A549 (cell line): ENCODE results near the gene HPGDS. TPM values are rescaled to one million over a fixed set of nuclear protein-coding genes. Genes with fewer than 3 reads are reported as not detected.
"Not testable (repeated sequence)": the region's sequence is repeated elsewhere in the genome, so short reads cannot be mapped to it uniquely, and the experiment has no call there.

Experiments
- ATAC-seq, 2 experiments: fragments of 200-7000 bp in 1 of 2; fragments of >200 bp in 1 of 2; cut with Nextera tagmentation in 1 of 2; cut with Tn5 transposase in 1 of 2; 3 replicates each; pipeline versions ENCODE4 v1.8.0 to v1.9.1; 2018 to 2020; ENCODE audit warnings: mild to moderate bottlenecking in 1 of 2, moderate library complexity in 1 of 2
- CTCF ChIA-PET: fragments of 300-600 bp; sonication (Branson Sonifier 250); formaldehyde crosslinking; extraction: SDS; loops from one replicate; lab custom pipeline; 2021; ENCODE audit warnings: antibody characterized with exemption, inconsistent platforms; lab: Yijun Ruan, JAX
- POLR2A ChIA-PET: fragments of 350-600 bp; formaldehyde crosslinking; extraction: SDS; loops from one replicate; lab custom pipeline; 2021; ENCODE audit warnings: antibody characterized with exemption, inconsistent platforms; lab: Yijun Ruan, JAX
- DNase-seq, 2 experiments: peaks; one replicate each; pipeline versions ENCODE4 v3.0.0 to v3.0.0-alpha.2; 2011 to 2016; ENCODE audit warnings: low read depth in 1 of 2, low spot score in 1 of 2
- FAIRE-seq: peaks from 2 replicates; lab custom pipeline; 2011; peaks lifted over from hg19 to GRCh38; lab: Jason Lieb, UNC
- H3K27ac ChIP-seq, 2 experiments: fragments of >200 bp; sonication (Bioruptor Twin); formaldehyde crosslinking; 3 replicates each; pipeline ENCODE4 v1.5.1; 2016 to 2017
- H3K4me1 ChIP-seq: fragments of >200 bp; sonication (Bioruptor Twin); formaldehyde crosslinking; 3 replicates; pipeline ENCODE4 v1.6.1; 2016
- H3K4me2 ChIP-seq: fragments of >200 bp; sonication (Bioruptor Twin); formaldehyde crosslinking; 3 replicates; pipeline ENCODE4 v1.6.1; 2016
- H3K4me3 ChIP-seq: fragments of >200 bp; sonication (Bioruptor Twin); formaldehyde crosslinking; 3 replicates; pipeline ENCODE4 v1.5.1; 2016
- H3K9me3 ChIP-seq: fragments of >200 bp; sonication (Bioruptor Twin); formaldehyde crosslinking; 3 replicates; pipeline ENCODE4 v1.6.1; 2016
- BHLHE40 ChIP-seq: IDR thresholded peaks from 2 replicates; pipeline ENCODE4 v1.6.1; 2012; ENCODE audit warnings: low read depth, low read length, inconsistent platforms
- CHD4 ChIP-seq: fragments of 200-600 bp; sonication (generic); IDR thresholded peaks from 2 replicates; pipeline ENCODE4 v1.6.1; 2016; ENCODE audit warnings: antibody characterized with exemption, mild to moderate bottlenecking, borderline replicate concordance
- EHF ChIP-seq: fragments of 250-450 bp; sonication (Bioruptor Pico); IDR thresholded peaks from 2 replicates; pipeline ENCODE4 v1.5.0; 2020; ENCODE audit warnings: mild to moderate bottlenecking
- EP300 ChIP-seq, 2 experiments: fragments of >200 bp; sonication (Bioruptor Twin); formaldehyde crosslinking; IDR thresholded peaks; 2 replicates in 1 of 2; 3 replicates in 1 of 2; pipeline ENCODE4 v1.6.1; 2016 to 2017
- ESRRA ChIP-seq: fragments of 150-350 bp; IDR thresholded peaks from 2 replicates; pipeline ENCODE4 v1.6.1; 2014; ENCODE audit warnings: mild to moderate bottlenecking, low read length, borderline replicate concordance
- FOSL2 ChIP-seq, 2 experiments: fragments of 450-650 bp in 1 of 2; fragments of >200 bp in 1 of 2; sonication (Bioruptor Twin) in 1 of 2; formaldehyde crosslinking; IDR thresholded peaks; 2 replicates each; pipeline versions ENCODE4 v1.5.0 to v1.6.1; 2016 to 2020; ENCODE audit warnings: mild to moderate bottlenecking in 1 of 2, moderate library complexity in 1 of 2
- HDAC2 ChIP-seq: fragments of 200-600 bp; sonication (generic); IDR thresholded peaks from 2 replicates; pipeline ENCODE4 v1.6.1; 2016
- HOXB5 ChIP-seq: fragments of 250-450 bp; sonication (Bioruptor Pico); IDR thresholded peaks from 2 replicates; pipeline ENCODE4 v1.5.0; 2020; ENCODE audit warnings: mild to moderate bottlenecking, moderate library complexity
- KDM1A ChIP-seq: fragments of 200-600 bp; sonication (generic); IDR thresholded peaks from 2 replicates; pipeline ENCODE4 v1.6.1; 2016; ENCODE audit warnings: low read depth, mild to moderate bottlenecking
- KDM5A ChIP-seq: fragments of 200-600 bp; sonication (generic); IDR thresholded peaks from 2 replicates; pipeline ENCODE4 v1.6.1; 2016; ENCODE audit warnings: antibody characterized with exemption, mild to moderate bottlenecking
- MAFK ChIP-seq: fragments of 450-650 bp; IDR thresholded peaks from 2 replicates; pipeline ENCODE4 v1.6.1; 2014; ENCODE audit not compliant: partially characterized antibody
- NFE2L2 ChIP-seq: fragments of 150-350 bp; conservative IDR thresholded peaks from 2 replicates; pipeline ENCODE4 v1.6.1; 2014; ENCODE audit warnings: low read length
- PHF8 ChIP-seq: fragments of 200-600 bp; sonication (generic); IDR thresholded peaks from 2 replicates; pipeline ENCODE4 v1.6.1; 2016; ENCODE audit warnings: low read depth, mild to moderate bottlenecking, antibody characterized with exemption, moderate library complexity, borderline replicate concordance
- POLR2A ChIP-seq: IDR thresholded peaks from 2 replicates; pipeline ENCODE4 v1.6.1; 2012; ENCODE audit warnings: mild to moderate bottlenecking, low read length
- POLR2AphosphoS2 ChIP-seq: conservative IDR thresholded peaks from 2 replicates; pipeline ENCODE4 v1.6.1; 2012; ENCODE audit warnings: low read length, improper control_type of control experiment, inconsistent platforms
- RARB ChIP-seq: fragments of 250-450 bp; sonication (Bioruptor Pico); IDR thresholded peaks from 2 replicates; pipeline ENCODE4 v1.8.0; 2021; ENCODE audit warnings: mild to moderate bottlenecking, moderate library complexity
- RNF2 ChIP-seq: fragments of 200-600 bp; sonication (generic); IDR thresholded peaks from 2 replicates; pipeline ENCODE4 v1.6.1; 2016; ENCODE audit warnings: low read depth, mild to moderate bottlenecking, antibody characterized with exemption, moderate library complexity, borderline replicate concordance
- WGBS: methylation state at CpG from one replicate; pipeline ENCODE4 v1.1.6; 2017; ENCODE audit errors: missing lambda C conversion rate; 5-methylcytosine and 5-hydroxymethylcytosine counted together
- polyA plus RNA-seq, 4 experiments: library from polyadenylated mRNA; depleted of rRNA in 3 of 4; stranded (reverse); fragments of >200 nt; fragmentation: RNase III in 1 of 4; extraction: RNeasy Plus Mini Kit Qiagen cat#74134 plus additional on column Dnase treatment in 1 of 4; gene quantifications; 2 replicates in 3 of 4; 3 replicates in 1 of 4; pipeline ENCODE4 v1.2.3, GENCODE V29; 2011 to 2017
- TF ChIP-seq, protein P1 (sequence below): IDR thresholded peaks from 2 replicates; pipeline ENCODE4 v1.6.1; 2012
- TF ChIP-seq, protein P2 (sequence below): fragments of 150-350 bp; IDR thresholded peaks from 2 replicates; pipeline ENCODE4 v1.6.1; 2014; ENCODE audit warnings: low read depth, mild to moderate bottlenecking, low read length
- TF ChIP-seq, protein P3 (sequence below): fragments of 200-600 bp; sonication (generic); IDR thresholded peaks from 2 replicates; pipeline ENCODE4 v1.6.1; 2016; ENCODE audit warnings: antibody characterized with exemption, mild to moderate bottlenecking, moderate library complexity
- TF ChIP-seq, protein P4 (sequence below): IDR thresholded peaks from 2 replicates; pipeline ENCODE4 v1.6.1; 2012

The HPGDS gene
- polyA plus RNA-seq, 2 of the 4 experiments (the other 2 are of a cell fraction): not detected

DNA sequence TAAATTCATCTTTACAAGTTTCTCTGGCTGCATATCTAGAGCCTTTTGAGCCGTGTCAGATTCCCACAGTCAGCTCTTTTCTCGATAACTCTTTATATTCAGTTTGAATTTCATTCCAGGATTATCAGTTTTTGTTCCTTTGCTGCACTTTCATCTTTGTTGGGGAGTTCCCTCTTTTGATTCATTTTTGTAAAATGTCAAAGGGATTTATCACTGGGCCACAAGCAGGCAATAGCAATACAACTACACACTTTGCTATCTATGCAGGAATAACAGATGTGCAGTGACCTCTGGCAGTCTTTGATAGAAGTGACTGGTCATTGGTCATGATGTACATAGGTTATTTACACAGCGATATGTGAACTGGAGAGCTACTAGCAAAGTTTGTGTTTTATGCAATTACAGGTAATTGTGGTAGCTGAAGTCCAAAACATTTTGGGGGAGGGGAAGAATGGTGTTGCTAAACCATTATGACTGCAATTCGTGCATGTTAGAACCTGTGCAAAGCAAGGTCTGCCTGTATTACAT, 43.8 kb downstream of the HPGDS start:
- FAIRE-seq (no peak), DNase-seq (no peak), ATAC-seq (0 out of 6 replicates have a peak, but pooled peaks of 1 of the 2 experiments have one; percentile 43)
- CTCF ChIA-PET: interaction anchor here (0.7 to 0.9 kb wide), 2 partner anchors 9 to 48 kb away, joined by 3 to 6 read pairs; no protein-coding TSS in a partner anchor
- Histone ChIP-seq H3K4me2 (no peak overlapping the region), H3K4me1 (no peaks in the 10 kb centered on the region), H3K9me3 (no peaks in the 10 kb centered on the region), H3K4me3 (no peak overlapping the region), H3K27ac (no peak overlapping the region)
- POLR2A ChIA-PET: no interaction called here
- WGBS: 72% methylated on average over 4 of the region's 4 CpGs
- TF ChIP-seq EP300 (IDR thresholded peaks at IDR 0.05): no peak
- TF ChIP-seq MAFK: peak; percentile 31

DNA sequence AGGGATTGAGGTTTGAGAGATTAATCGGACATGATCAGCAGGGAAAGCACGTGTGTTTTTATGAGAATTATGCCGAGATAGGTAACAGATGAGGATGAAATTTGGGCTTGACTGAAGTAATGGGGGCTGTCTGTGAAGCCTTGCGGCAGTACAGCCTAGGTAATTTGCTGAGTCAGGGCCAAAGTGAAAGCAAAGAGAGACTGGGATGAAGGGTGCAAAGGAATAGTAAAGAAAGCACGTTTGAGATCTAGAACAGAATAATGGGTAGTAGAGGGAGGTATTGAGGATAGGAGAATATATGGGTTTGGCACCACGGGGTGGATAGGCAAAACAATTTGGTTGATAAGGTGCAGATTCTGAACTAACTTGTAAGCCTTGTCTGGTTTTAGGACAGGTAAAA, 47.2 kb downstream of the HPGDS start:
- POLR2A ChIA-PET, H3K4me3 ChIP-seq, H3K4me1 ChIP-seq, DNase-seq, FAIRE-seq, ATAC-seq, H3K27ac ChIP-seq, H3K9me3 ChIP-seq, H3K4me2 ChIP-seq, CTCF ChIA-PET: not testable (repeated sequence)
- TF ChIP-seq MAFK: peak; percentile 44
- WGBS: 81% methylated on average over 6 of the region's 6 CpGs

DNA sequence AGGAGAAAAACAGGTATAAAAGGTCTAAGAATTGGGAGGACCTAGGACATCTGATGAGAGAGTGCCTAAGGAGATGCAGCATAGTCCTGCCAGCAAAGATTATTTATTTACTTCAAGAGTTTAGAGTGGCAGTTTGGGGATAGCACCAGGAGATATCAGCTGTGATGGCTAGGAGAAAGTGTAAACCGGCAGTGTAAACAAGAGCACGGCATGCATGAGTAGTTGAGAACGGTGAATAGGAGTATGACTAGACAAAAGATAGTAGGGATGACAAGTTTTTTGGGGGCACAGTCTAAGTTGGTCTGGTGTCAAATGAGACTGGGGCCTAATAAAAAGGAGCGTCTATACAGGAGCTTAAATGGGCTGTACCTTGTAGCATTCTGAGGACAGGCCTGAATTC, 48.7 kb downstream of the HPGDS start:
- H3K9me3 ChIP-seq, FAIRE-seq, H3K4me2 ChIP-seq, DNase-seq, POLR2A ChIA-PET, H3K4me3 ChIP-seq, H3K27ac ChIP-seq, CTCF ChIA-PET, ATAC-seq, H3K4me1 ChIP-seq: not testable (repeated sequence)
- WGBS: 91% methylated on average over 4 of the region's 4 CpGs

DNA sequence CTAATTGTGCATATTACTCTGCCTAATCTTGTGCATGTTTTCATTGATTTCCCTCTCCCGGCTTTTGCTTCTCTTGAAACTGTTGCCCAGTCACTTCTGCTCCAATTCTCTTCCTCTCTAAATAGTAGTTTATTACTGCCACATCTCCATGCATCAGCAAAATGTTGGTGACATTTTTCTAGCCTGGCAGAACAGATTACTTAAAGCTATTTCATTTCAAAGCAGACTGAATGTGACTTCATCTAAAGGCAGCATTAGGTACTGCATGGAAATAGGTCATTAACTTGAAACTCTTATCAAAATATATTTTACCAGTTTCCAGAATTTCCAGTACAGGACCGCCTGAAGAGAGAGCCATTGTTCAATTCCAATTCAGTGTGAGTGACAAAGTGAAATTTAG, 52.4 kb downstream of the HPGDS start:
- FAIRE-seq: no peak
- Histone ChIP-seq H3K9me3 (no peaks in the 10 kb centered on the region), H3K27ac (no peak overlapping the region), H3K4me2 (no peak overlapping the region), H3K4me3 (no peak overlapping the region)
- 91% methylated on average over 2 of the region's 2 CpGs for WGBS
- ChIA-PET CTCF (interaction anchor here (1.6 kb wide), 1 partner anchor 9 kb away, joined by 6 read pairs; no protein-coding TSS in a partner anchor), POLR2A (no interaction called here)
- TF ChIP-seq ESRRA: no peak
- no peak for TF ChIP-seq NFE2L2
- no peak for TF ChIP-seq KDM1A
- no peak for TF ChIP-seq POLR2AphosphoS2
- TF ChIP-seq, protein P1, sequence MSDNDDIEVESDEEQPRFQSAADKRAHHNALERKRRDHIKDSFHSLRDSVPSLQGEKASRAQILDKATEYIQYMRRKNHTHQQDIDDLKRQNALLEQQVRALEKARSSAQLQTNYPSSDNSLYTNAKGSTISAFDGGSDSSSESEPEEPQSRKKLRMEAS: no peak
- no peak for TF ChIP-seq EHF (CRISPR knock-in tag)
- no peak for TF ChIP-seq RNF2
- TF ChIP-seq KDM5A: no peak
- no peak for TF ChIP-seq BHLHE40
- TF ChIP-seq CHD4: no peak
- TF ChIP-seq, protein P2, sequence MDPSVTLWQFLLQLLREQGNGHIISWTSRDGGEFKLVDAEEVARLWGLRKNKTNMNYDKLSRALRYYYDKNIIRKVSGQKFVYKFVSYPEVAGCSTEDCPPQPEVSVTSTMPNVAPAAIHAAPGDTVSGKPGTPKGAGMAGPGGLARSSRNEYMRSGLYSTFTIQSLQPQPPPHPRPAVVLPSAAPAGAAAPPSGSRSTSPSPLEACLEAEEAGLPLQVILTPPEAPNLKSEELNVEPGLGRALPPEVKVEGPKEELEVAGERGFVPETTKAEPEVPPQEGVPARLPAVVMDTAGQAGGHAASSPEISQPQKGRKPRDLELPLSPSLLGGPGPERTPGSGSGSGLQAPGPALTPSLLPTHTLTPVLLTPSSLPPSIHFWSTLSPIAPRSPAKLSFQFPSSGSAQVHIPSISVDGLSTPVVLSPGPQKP: no peak
- no peak for TF ChIP-seq RARB (CRISPR knock-in tag)
- TF ChIP-seq POLR2A: no peak
- no peak for TF ChIP-seq HDAC2
- TF ChIP-seq, protein P3, sequence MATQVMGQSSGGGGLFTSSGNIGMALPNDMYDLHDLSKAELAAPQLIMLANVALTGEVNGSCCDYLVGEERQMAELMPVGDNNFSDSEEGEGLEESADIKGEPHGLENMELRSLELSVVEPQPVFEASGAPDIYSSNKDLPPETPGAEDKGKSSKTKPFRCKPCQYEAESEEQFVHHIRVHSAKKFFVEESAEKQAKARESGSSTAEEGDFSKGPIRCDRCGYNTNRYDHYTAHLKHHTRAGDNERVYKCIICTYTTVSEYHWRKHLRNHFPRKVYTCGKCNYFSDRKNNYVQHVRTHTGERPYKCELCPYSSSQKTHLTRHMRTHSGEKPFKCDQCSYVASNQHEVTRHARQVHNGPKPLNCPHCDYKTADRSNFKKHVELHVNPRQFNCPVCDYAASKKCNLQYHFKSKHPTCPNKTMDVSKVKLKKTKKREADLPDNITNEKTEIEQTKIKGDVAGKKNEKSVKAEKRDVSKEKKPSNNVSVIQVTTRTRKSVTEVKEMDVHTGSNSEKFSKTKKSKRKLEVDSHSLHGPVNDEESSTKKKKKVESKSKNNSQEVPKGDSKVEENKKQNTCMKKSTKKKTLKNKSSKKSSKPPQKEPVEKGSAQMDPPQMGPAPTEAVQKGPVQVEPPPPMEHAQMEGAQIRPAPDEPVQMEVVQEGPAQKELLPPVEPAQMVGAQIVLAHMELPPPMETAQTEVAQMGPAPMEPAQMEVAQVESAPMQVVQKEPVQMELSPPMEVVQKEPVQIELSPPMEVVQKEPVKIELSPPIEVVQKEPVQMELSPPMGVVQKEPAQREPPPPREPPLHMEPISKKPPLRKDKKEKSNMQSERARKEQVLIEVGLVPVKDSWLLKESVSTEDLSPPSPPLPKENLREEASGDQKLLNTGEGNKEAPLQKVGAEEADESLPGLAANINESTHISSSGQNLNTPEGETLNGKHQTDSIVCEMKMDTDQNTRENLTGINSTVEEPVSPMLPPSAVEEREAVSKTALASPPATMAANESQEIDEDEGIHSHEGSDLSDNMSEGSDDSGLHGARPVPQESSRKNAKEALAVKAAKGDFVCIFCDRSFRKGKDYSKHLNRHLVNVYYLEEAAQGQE: no peak
- TF ChIP-seq, protein P4, sequence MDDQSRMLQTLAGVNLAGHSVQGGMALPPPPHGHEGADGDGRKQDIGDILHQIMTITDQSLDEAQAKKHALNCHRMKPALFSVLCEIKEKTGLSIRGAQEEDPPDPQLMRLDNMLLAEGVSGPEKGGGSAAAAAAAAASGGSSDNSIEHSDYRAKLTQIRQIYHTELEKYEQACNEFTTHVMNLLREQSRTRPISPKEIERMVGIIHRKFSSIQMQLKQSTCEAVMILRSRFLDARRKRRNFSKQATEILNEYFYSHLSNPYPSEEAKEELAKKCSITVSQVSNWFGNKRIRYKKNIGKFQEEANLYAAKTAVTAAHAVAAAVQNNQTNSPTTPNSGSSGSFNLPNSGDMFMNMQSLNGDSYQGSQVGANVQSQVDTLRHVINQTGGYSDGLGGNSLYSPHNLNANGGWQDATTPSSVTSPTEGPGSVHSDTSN: no peak
- TF ChIP-seq HOXB5 (CRISPR knock-in tag): no peak
- no peak for TF ChIP-seq PHF8
- no peak for TF ChIP-seq FOSL2 (IDR thresholded peaks at IDR 0.05)
- no peak for TF ChIP-seq FOSL2 (CRISPR knock-in tag; IDR thresholded peaks at IDR 0.05)
- TF ChIP-seq, all 56 proteins: peak for 0
- peak; percentile 2 to 4 for DNase-seq
- H3K4me1 ChIP-seq: no peaks in the 10 kb centered on the region
- 0 out of 6 replicates have a peak, but pooled peaks of 1 of the 2 experiments have one; percentile 42 for ATAC-seq
